H1 (cell line): ENCODE results near the gene IGFALS. TPM values are rescaled to one million over a fixed set of nuclear protein-coding genes. Genes with fewer than 3 reads are reported as not detected.

Source experiments
- CEBPB ChIP-seq: IDR thresholded peaks from 2 replicates; pipeline ENCODE4 v1.6.1; 2012; ENCODE audit warnings: low read depth, low read length
- EGR1 ChIP-seq: IDR thresholded peaks from 2 replicates; pipeline ENCODE4 v1.6.1; 2011; ENCODE audit warnings: low read depth, low read length, borderline replicate concordance
- MAFK ChIP-seq: IDR thresholded peaks from 2 replicates; pipeline ENCODE4 v1.6.1; 2012; ENCODE audit warnings: low read depth, mild to moderate bottlenecking, improper control_type of control experiment, low read length
- SUZ12 ChIP-seq: fragments of 200-600 bp; sonication (generic); IDR thresholded peaks from 2 replicates; pipeline ENCODE4 v1.6.1; 2012; ENCODE audit warnings: mild to moderate bottlenecking, inconsistent platforms, low read length, moderate library complexity, mixed read lengths
- polyA plus RNA-seq, 7 experiments: library from polyadenylated mRNA; depleted of rRNA in 3 of 7; stranded (reverse) in 5 of 7; unstranded in 2 of 7; fragments of >200 nt in 5 of 7; fragments of 200-250 nt in 2 of 7; gene quantifications; 1 replicate in 5 of 7; 2 replicates in 1 of 7; 4 replicates in 1 of 7; pipeline versions ENCODE4 v1.2.1 to v1.2.3, GENCODE V29; 2011 to 2013; ENCODE audit warnings: missing spikeins in 2 of 7, mixed read lengths in 2 of 7
- total RNA-seq: library from RNA; stranded (reverse); fragmentation: NEBNext Ultra II Directional; extraction: Animal tissue kit (Norgen Biotek cat#: 25700); gene quantifications from 2 replicates; pipeline ENCODE4 v1.2.1, GENCODE V29; 2021

The IGFALS gene
- total and polyA plus RNA-seq, 2 of the 8 experiments (the other 6 are each of a cell fraction or from before 2014, with no cell fraction given): not detected

DNA sequence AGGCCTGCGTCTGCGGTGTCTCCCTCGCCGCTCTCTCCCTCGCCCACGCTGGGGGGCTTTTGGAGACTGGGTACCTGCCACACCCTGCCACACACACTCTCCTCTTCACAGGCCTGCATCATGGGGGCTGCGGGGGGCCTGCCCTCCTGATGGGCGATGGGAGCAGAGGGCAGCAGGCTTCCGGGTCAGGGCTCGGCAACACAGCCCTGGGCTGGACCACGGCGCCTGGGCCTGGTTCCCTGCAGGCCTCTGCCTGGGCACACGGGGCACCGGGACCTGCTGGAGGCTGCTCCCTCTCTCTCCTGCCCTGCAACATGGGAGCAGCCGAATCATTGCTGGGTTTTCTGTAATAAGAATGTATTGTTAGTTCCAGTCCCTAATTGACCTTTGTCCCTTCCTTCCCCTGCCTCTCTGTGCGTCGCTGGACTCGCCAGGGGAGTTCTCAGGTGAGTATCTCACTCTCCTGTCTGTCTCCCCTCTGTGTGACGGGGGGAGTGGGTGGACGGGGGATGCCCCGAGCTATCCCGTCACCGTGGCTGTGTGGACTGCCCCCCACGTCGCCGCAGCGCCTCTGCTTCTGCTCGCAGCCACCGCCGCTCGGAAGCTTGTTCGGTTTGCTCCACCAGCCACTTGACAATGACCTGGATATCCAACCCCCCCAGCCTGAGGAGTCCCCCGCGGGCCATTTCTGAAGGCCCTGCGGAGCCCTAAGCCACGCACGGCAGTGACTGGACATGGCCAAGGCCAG lies 35.6 kb downstream of the IGFALS start (continued):
- TF ChIP-seq SUZ12: no peak
- TF ChIP-seq EGR1: no peak
- TF ChIP-seq MAFK: no peak
- no peak for TF ChIP-seq CEBPB
